DND-41 (cell line): ENCODE results near the gene TXN.

Experiments used
- ATAC-seq: fragments of 200-7000 bp; cut with Tn5 transposase; 3 replicates; pipeline ENCODE4 v1.9.1; 2021; ENCODE audit warnings: low read depth; ENCODE audit not compliant: insufficient read depth
- DNase-seq: peaks from one replicate; pipeline ENCODE4 v3.0.0-alpha.2; 2020
- H2AFZ ChIP-seq: 2 replicates; pipeline ENCODE4 v1.6.0; 2012; ENCODE audit warnings: low read depth, low read length
- H3K27ac ChIP-seq: 2 replicates; pipeline ENCODE4 v1.5.1; 2012; ENCODE audit warnings: low read length, inconsistent platforms
- H3K27me3 ChIP-seq: fragments of 200-600 bp; sonication (generic); 2 replicates; pipeline ENCODE4 v1.6.0; 2012; ENCODE audit warnings: low read length, mild to moderate bottlenecking, inconsistent platforms; ENCODE audit not compliant: insufficient read depth, poor library complexity
- H3K36me3 ChIP-seq: 2 replicates; pipeline ENCODE4 v1.5.1; 2012; ENCODE audit warnings: low read length, inconsistent platforms; ENCODE audit not compliant: insufficient read depth
- H3K4me1 ChIP-seq: 2 replicates; pipeline ENCODE4 v1.5.1; 2012; ENCODE audit warnings: mild to moderate bottlenecking, low read length; ENCODE audit not compliant: insufficient read depth
- H3K4me2 ChIP-seq: 2 replicates; pipeline ENCODE4 v1.6.0; 2012; ENCODE audit warnings: mild to moderate bottlenecking, moderate library complexity, low read length, inconsistent platforms; ENCODE audit not compliant: insufficient read depth
- H3K4me3 ChIP-seq, 2 experiments: fragments of 200-600 bp in 1 of 2; shearing (Covaris generic) in 1 of 2; 2 replicates each; pipeline ENCODE4 v1.5.1; 2012 to 2016; ENCODE audit warnings: inconsistent platforms in 2 of 2, low read length in 2 of 2, mild to moderate bottlenecking in 2 of 2, low read depth in 1 of 2, moderate library complexity in 1 of 2
- H3K79me2 ChIP-seq: 2 replicates; pipeline ENCODE4 v1.6.0; 2012; ENCODE audit warnings: low read length, inconsistent platforms; ENCODE audit not compliant: insufficient read depth
- H3K9ac ChIP-seq: 2 replicates; pipeline ENCODE4 v1.6.0; 2012; ENCODE audit warnings: low read depth, mild to moderate bottlenecking, inconsistent platforms, low read length, moderate library complexity
- H3K9me3 ChIP-seq: 2 replicates; pipeline ENCODE4 v1.5.1; 2012; ENCODE audit warnings: low read length, moderate library complexity, mild to moderate bottlenecking, inconsistent platforms; ENCODE audit not compliant: insufficient read depth, severe bottlenecking
- H4K20me1 ChIP-seq: 2 replicates; pipeline ENCODE4 v1.6.0; 2012; ENCODE audit warnings: low read length; ENCODE audit not compliant: insufficient read depth
- EZH2 ChIP-seq: IDR thresholded peaks from 3 replicates; pipeline ENCODE4 v1.6.1; 2012; ENCODE audit warnings: borderline replicate concordance, low read depth, mild to moderate bottlenecking, moderate library complexity, low read length, inconsistent platforms; ENCODE audit not compliant: severe bottlenecking
- TF ChIP-seq, protein P1 (sequence below): IDR thresholded peaks from 2 replicates; pipeline ENCODE4 v1.5.1; 2012; ENCODE audit warnings: borderline replicate concordance, low read length, moderate library complexity, mild to moderate bottlenecking; ENCODE audit not compliant: poor library complexity, severe bottlenecking; ENCODE audit errors: extremely low read depth

TXN gene

GRCh38 chr9:110224583-110224982 lies 31.7 kb downstream of the TXN start:
- TF ChIP-seq, protein P1, sequence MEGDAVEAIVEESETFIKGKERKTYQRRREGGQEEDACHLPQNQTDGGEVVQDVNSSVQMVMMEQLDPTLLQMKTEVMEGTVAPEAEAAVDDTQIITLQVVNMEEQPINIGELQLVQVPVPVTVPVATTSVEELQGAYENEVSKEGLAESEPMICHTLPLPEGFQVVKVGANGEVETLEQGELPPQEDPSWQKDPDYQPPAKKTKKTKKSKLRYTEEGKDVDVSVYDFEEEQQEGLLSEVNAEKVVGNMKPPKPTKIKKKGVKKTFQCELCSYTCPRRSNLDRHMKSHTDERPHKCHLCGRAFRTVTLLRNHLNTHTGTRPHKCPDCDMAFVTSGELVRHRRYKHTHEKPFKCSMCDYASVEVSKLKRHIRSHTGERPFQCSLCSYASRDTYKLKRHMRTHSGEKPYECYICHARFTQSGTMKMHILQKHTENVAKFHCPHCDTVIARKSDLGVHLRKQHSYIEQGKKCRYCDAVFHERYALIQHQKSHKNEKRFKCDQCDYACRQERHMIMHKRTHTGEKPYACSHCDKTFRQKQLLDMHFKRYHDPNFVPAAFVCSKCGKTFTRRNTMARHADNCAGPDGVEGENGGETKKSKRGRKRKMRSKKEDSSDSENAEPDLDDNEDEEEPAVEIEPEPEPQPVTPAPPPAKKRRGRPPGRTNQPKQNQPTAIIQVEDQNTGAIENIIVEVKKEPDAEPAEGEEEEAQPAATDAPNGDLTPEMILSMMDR, result no peak
- no peak for TF ChIP-seq EZH2
- no peaks in the 10 kb centered on the region for H3K9me3 ChIP-seq
- DNase-seq (no peak), ATAC-seq (no peak)
- no peak overlapping the region for H3K4me2 ChIP-seq
- no peaks in the 10 kb centered on the region for H3K36me3 ChIP-seq
- no peaks in the 10 kb centered on the region for H4K20me1 ChIP-seq
- no peak overlapping the region for H2AFZ ChIP-seq
- H3K9ac ChIP-seq, result no peak overlapping the region
- H3K27ac ChIP-seq, result no peak overlapping the region
- H3K4me3 ChIP-seq, result no peak overlapping the region
- no peaks in the 10 kb centered on the region for H3K4me1 ChIP-seq
- no peaks in the 10 kb centered on the region for H3K79me2 ChIP-seq
- no peaks in the 10 kb centered on the region for H3K27me3 ChIP-seq

- no peak for TF ChIP-seq EZH2
- TF ChIP-seq, protein P1, result no peak
- H3K27ac ChIP-seq, result no peak overlapping the region
- H3K36me3 ChIP-seq, result no peaks in the 10 kb centered on the region
- peaks cover 4% of the 10 kb centered on the region for H3K4me1 ChIP-seq
- no peak for ATAC-seq
- no peak overlapping the region for H3K9ac ChIP-seq
- no peaks in the 10 kb centered on the region for H3K9me3 ChIP-seq
- DNase-seq, result no peak
- H3K4me3 ChIP-seq, result no peak overlapping the region
- no peaks in the 10 kb centered on the region for H3K27me3 ChIP-seq
- no peaks in the 10 kb centered on the region for H4K20me1 ChIP-seq
- no peaks in the 10 kb centered on the region for H3K79me2 ChIP-seq
- no peak overlapping the region for H3K4me2 ChIP-seq
- H2AFZ ChIP-seq, result no peak overlapping the region
Observed at GRCh38 chr9:110220809-110221208, 35.5 kb downstream of the TXN start.

DNA sequence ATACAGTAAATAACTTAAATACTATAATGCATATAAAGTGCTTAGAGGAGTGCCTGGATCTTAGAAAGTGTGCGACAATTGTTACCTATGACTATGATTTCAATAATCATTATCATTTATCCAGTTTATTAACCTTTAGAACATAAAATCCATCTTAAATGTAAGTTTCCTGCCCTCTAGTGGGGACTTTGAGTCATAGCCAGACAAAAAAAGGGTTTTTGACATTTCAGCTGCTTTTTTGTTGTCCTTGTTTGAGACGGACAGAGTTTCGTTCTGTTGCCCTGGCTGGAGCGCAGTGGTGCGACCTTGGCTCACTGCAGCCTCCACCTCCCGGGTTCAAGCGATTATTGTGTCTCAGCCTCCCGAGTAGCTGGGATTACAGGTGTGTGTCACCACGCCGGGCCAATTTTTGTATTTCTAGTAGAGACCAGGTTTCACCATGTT lies 38.6 kb downstream of the TXN start:
- ATAC-seq, result peak; percentile 42; the same call in 2 of the 3 replicates
- Histone ChIP-seq H2AFZ (peak overlapping the region; percentile 69; the same call in 1 of the 2 replicates), H3K4me2 (no peak overlapping the region), H3K27ac (peak overlapping the region; percentile 59), H3K79me2 (no peaks in the 10 kb centered on the region), H3K4me3 (no peak overlapping the region), H3K9me3 (no peaks in the 10 kb centered on the region), H3K36me3 (no peaks in the 10 kb centered on the region), H3K27me3 (no peaks in the 10 kb centered on the region), H3K9ac (peak overlapping the region; percentile 36; the same call in 1 of the 2 replicates), H4K20me1 (no peaks in the 10 kb centered on the region), H3K4me1 (peaks cover 21% of the 10 kb centered on the region)
- peak; percentile 9 for DNase-seq
- no peak for TF ChIP-seq EZH2
- TF ChIP-seq, protein P1, result peak; percentile 83
